GM19043 (cell line): ENCODE data around the gene PAFAH2.

ENCODE experiments used
- ATAC-seq: cut with Tn5 transposase; IDR thresholded peaks from one replicate; pipeline ENCODE4 v1.9.1; 2021; ENCODE audit warnings: low read depth; ENCODE audit not compliant: unreplicated experiment

PAFAH2 gene

DNA sequence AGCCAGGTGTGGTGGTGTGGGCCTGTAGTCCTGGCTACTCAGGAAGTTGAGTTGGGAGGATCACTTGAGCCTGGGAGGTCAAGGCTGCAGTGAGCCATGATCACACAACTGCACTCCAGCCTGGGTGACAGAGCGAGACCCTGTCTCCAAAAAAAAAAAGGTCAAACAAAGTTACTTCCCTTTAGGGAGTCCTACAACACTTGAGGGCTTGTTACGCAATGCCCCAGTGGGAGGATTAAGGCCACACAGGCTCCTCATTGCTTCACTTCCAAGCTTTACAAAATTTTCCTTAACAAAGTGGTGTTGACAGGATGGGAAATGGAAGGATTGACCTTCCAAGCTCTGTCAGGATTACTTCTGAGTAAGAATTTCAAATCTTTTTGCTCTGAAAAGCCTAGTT lies 17.5 kb upstream of the PAFAH2 start:
- ATAC-seq: no peak

DNA sequence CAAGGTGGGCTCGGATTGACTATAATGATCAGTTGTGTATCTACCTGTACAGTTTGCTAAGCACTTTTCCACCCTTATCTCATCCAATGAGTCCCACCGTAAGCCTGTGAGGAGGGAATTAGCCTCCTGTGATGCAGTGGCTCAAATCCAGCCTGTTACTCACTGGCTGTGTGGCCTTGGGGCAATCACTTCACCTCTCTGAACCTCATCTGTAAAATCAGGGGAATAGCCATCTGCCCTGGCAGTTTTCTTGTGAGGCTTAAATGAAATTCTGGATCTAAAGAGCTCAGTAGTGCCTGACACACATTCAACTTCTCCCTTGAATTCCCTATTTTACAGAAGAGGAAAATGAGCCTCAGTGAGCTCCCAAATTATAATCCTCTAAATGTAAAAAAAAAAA lies 16.3 kb upstream of the PAFAH2 start:
- ATAC-seq: no peak

DNA sequence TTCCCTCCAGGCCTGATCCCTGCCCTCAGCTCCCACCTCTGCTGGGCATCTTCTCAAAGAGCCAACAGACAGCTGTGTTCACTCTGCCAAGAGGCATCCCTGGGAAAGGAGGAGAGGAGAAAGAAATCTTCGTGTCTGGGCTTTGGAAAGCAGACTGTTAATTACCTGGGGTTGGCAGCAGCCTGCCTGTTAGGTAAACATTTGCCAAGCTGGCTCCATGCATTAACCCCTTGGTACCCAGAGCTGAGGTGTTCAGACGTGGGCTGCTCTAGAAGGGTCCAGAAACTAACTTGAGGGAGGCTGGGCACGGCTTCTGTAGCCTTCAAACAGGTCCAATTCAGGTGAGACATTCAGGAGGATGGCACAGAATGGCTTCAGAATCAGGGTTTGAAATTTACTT lies 15.0 kb upstream of the PAFAH2 start:
- no peak for ATAC-seq

DNA sequence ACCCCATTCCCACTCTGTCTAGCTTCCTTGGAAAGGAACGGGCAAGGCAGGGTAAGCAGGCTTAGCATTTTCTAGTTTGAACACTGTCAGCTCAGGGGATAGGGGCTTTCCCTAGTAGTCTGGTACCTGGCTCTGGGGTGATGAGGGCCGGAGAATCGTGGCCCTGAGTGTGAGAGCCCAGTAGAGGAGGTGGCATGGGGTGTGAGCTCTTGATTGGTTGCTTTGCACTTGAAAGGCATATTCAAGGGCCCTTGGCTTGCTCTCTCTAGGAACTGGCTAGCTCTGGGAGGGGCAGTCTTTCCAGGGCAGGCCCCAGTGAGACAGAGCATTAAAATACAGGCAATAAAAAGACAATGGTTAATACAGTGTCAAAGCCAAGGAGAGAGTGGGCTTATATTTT lies 13.0 kb upstream of the PAFAH2 start:
- no peak for ATAC-seq

DNA sequence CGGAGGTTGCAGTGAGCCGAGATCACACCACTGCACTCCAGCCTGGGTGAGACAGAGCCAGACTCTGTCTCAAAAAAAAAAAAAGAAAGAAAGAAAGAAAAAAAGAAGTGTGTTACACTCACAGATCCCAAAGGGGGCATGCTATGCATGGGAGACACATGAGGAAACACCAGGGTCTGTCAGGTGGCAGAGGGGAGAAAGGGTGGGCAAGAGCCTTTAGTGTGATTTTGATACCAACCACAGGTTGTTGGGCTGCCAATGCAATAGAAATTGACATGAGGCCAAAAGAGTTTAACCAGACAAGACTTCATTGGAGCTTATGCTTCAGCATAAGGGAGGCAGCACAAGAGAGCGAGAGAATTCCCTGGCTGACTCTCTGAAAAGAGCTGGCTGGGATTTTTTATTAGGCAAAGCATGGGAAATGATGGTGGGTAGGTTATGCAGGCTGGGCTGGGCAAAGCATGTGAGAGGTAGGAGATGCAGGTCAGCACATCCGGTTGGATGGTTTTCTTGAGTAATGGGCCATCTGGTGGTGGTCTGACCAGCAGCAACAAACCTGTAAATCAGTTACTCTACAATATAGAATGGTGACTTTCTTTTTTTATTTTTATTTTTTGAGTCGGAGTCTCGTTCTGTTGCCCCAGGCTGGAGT lies 12.1 kb upstream of the PAFAH2 start:
- no peak for ATAC-seq

DNA sequence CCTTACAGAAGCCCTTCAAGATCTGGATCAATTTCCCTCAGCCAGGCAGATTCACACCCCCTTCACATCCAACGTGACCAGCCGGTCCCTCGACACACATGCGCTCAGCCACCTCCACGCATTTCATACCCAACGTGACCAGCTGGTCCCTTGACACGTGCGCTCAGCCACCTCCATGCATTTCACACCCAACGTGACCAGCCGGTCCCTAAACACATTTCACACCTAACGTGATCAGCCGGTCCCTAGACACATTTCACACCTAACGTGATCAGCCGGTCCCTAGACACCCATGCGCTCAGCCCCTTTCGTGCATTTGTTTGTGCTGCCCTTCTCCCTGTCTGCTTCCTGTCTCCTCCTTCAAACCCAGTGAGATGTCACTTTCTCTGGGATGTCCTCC lies 8.8 kb upstream of the PAFAH2 start:
- ATAC-seq: no peak

DNA sequence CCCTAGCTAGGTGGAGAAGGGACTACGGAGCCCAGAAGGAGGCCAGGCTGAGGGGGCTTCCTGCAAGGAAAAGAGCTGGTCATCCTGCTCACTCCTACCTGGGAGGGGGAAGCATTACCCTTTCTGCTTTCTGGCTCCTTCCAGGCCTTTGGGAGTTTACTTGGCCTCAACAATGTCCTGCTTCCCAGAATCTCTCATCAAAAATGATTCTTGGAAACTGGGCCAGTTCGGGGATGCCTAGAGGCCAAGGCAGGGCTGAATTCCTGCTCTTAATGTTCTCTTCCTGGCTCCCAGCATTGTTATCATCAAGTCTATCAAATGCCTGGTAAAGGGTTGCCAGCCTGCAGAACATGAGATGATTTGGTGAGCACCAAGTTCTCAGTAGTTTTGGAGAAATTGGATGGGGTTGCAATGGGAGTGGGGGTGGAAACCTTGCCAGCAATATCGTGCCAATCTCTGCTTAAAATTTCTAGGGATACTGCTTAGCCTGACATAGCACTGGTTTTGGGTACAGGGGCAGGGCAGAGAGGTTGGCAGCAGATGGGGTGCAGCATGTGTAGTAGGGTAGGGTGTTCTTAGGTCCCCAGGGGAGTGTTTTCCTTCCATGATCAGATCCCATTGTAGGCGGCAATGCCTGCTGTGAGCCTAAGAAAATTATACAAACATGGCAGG lies 7.7 kb upstream of the PAFAH2 start:
- no peak for ATAC-seq

DNA sequence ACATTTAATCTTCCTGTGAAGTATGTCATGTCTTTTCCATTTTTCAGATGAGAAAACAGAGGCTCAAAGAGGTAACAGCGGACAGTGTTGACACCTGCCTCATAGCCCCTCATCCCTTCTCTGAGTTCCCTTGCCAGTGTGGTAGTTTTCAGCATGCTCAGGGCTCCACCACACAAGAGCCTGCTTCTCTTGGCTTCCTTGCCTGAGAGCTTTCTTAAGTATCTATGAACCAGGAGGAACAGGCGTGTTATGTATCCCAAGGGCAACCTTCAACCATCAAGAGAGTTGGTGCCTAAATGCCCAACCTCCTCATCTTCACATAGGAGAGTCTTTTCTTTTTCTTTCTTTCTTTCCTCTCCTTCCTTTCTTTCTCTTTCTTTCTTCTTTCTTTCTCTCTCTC lies 5.9 kb upstream of the PAFAH2 start:
- ATAC-seq: no peak

DNA sequence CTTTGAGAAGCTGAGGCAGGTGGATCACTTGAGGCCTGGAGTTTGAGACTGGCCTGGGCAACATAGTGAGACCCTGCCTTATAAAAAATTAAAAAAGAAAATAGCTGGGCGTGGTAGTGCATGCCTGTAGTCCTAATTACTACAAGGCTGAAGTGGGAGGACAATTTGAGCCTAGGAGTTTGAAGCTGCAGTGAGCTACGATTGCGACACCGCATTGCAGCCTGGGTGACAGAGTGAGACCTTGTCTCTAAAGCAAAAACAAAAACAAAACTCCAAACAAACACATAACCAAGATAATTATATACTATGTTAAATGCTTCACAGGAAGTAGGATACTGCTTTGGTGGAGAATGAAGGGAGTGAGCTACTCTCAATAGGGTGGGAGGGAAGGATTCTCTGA lies 5.4 kb upstream of the PAFAH2 start:
- ATAC-seq: no peak

DNA sequence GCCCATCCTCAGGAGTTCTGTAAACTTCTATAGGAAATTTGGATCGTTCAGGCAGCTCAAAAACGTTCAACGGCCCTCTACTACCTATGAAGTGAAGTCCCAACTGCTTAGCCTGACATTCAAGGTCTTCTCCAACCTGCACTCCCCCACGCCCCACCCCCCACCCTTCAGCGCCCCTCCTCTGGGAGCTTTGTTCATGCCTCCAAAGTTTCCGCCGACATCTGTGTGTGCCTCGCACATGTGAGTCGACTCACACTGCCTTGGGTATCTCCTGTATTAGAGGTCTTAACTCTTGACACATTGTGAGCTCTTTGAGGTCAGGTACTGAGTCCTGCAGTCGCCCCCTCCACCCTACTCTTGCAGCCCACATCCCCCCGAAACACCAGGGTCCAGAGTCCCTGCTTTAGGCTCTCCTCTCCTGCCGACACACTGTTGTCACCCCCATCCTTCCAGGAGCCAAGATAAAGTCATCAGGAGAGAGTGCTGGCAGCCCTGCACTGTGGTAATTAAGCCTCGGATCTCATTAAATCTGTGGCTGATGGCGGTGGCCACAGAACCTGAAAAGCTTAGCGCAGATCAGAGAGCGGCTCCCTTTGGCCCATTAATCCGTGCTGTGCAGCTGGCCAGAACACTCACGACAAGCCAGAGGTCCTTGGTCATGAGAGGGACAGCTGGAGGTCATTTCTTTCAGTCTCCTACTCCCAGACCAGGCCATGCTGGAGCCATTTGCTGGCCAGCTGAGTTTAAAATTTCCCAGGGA lies 1.4 kb upstream of the PAFAH2 start:
- ATAC-seq: no peak

DNA sequence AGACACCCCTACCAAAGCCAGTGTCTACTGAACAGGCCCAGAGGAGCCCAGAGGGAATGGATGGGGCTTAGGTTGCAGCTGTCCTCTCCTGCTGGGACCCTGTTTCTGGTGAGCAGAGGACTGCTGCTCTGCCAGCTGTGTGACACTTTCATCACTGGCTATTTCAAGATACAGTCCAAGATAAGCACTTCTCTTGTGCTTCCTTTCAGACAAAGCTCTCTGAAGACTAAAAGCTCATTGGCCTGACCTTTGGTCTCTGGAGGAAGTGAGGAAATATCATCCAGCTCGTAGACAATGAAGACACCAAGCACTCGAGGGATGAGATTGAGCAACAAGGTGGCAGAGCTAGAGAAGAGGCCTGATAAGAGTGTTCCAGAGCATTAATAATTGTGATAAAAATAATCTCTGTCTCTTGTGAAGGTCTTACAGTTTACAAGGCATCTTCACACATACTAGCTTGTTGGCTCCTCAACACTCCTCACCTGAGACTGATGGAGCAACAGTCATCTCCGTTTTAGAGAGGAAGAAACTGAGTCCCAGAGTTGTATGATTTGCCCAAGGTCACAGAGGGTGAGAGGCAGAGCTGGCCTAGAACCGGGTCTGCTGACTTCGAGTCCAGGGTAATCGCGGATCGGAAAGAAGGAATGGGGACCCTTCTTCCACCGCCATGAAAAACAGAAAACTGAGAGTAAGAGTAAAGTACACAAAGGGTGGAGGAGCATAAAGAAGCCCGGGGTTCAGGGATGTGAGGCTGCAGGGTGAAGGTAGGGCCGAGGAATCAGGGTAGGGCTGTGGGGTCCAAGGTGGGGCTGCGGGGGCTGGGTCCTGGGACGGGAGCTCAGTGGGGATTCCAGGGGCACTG lies 666 bp downstream of the PAFAH2 start:
- ATAC-seq: no peak

DNA sequence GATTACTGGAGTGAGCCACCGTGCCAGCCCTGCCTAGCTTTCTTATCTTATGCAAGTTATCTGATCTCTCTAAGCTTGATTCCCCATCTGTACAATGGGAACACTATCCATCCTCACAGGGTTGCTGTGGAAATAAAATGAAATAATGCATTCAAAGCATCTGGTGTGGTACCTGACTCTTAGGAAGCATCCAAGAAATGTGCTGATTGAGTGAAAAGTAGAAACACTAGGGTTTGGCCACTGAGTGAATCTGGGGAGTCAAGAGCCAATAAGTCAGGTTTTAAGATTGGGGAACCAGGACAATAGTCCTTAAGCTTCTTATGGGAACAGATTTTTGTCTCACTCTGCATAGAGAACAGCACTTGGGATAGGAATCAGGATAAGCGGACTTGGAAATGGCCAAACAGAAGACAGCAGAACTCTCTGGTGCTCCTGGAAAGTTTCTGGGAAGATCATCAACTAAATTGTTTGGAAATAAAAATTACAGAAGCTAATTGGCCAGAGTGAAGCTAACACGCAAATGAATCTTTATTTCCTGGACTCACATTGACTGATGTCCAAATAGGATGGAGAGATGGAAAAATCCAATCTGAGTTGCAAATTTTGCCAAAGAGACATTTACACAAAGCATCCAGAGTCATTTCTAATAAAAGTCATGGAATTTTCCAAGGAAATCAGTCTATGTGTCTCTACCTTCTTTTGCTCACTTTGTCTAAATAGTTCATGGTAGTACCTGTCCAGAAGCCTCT lies 3.3 kb downstream of the PAFAH2 start:
- no peak for ATAC-seq

DNA sequence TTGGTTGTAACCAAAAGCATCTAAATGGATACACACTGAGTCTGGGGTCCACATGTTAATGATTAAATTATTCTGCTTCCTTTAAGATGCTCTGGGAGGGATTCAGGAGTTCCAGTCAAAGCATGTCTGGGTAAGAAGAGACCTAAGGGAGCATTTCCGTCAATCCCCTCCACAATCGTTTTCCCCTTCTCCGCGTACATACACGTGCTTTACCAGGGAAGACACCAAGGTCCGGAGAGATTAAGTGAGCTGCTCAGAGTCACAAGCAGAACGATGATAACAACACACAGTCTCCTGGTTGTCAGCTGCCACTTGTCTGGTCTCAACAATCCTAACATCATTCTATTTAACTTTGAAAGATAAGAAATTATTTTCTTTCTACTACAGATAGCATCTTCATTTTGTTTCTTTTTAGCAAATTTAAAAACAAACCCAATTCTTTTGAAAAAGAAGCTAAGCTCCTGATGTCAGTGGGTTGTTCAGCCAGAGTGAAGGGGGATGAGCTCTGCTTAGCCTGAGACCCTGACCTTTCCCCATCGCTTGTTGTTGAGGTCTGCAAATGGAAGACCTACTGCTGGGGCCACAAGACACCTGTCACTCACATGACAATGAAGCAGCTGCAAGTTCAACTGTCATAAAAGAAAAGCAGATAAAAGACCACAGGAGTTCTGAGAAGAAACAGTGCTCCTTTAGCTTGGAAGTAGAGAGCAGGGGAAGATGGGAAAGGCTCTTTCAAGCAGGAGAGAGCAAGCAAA lies 4.5 kb downstream of the PAFAH2 start:
- ATAC-seq: no peak

DNA sequence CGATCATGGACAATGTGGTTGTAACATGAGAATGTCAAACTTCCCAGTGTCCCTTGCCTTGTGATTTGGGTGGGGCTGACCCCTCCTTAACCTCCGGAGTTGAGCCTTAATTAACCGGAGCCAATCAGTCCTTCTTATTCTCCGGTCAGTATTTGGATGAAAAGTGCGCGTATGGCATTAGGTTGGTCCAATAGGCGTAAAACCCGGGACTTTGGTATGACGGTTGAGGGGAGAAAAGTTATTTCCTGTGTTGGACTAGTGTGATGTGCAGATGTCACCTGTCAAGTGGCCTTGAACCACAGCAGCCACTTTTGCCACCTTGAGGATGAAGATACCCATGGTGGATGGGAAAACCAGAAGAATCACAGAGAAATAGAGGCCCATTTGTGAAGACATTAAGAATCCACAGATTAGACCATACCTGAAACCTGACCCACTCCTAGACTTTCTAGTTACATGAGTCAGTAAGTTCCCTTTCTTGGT lies 5.1 kb downstream of the PAFAH2 start:
- no peak for ATAC-seq

DNA sequence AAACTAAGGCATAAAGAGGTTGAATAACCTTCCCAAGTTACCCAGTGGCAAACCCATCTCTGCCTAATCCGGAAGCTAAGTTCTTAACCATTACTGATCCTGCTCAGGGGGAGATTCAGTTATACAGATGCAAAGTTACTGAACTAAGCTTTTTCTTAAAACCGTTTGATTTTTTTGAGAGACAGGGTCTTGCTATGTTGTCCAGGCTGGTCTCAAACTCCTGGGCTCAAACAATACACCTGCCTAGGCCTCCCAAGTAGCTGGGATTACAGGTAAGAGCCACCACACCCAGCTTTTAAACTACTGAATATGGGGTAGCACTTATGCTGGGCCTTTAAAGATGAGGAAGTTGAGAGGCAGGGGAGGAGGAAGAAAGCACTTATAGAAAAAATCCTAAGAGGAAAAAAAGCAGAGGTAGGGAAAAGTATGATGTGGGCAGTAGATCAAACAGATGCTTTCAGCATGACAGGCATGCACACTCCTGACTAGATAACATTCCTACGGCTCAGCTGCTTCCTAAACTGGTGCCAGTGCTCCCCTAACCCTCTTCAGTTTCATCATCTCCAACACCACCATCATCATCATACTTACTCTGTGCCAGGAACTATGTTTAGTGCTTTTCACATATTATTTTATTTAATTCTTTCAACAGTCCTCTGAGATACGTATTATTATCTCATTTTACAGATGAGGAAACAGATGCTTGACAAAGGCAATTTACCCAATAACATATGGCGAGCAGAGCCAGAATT lies 5.8 kb downstream of the PAFAH2 start:
- ATAC-seq: no peak

DNA sequence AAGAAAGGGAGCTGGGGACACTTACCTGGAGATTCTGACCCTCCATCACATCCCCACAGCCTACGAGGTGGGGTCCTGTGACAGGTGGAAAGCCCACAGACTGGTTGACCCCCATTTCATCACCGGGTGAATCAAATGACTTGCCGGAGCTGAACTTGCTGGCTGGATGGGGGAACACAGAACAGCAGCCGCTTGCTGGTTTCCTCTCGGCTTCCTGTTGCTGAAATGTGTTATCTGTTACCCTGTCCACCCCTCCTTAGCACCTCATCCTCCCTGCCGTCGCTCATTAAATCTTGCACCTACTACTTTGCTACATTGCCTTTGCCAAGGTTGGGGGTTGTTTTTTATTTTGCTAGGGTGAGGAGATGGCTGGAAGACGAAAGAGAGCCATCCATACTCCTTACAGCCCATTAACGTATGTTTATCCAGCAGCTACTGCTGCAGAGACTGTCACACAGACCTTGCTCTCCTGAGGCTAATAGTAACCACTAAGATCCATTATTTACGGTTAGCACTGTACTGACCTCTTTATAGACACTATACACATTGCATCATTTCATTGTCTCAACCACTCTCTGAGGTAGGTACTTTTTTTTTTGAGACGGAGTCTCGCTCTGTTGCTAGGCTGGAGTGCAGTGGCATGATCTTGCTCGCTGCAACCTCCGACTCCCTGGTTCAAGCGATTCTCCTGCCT lies 7.0 kb downstream of the PAFAH2 start:
- ATAC-seq: no peak

DNA sequence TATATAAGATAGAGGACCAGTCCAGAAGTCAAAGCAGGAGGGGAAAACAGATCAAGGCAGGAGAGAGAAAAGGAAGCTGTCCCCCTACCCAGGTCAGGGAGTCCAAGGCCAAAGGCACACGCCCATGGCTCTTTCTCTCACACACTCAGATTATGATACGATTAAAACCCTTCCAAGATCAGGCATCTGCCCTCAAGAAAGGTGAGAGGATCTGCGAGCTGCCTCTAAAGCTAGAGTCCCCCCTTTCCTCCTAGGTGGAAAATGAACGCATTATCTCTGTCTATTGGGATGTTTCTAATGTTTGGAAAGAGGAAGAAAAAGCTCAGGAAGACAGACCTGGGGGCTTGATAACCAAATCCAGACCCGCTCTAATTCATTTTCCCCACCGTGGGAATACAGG lies 7.6 kb downstream of the PAFAH2 start:
- ATAC-seq: no peak
